ENCODE data around the gene VARS1.

GRCh38 chr6:31827286-31828079 lies 31.9 kb upstream of the VARS1 start, which contains the start of gene HSPA1B:
- TF ChIP-seq CTCF (conservative IDR thresholded peaks at IDR 0.05; ENCODE audit: low read length) (no peak), EZH2phosphoT487 (IDR thresholded peaks at IDR 0.05; ENCODE audit: borderline replicate concordance, low read depth, low read length) (no peak)

All from OCI-LY7 (cell line).